ENCODE measurements around the gene DOCK2.

DOCK2 gene

DNA sequence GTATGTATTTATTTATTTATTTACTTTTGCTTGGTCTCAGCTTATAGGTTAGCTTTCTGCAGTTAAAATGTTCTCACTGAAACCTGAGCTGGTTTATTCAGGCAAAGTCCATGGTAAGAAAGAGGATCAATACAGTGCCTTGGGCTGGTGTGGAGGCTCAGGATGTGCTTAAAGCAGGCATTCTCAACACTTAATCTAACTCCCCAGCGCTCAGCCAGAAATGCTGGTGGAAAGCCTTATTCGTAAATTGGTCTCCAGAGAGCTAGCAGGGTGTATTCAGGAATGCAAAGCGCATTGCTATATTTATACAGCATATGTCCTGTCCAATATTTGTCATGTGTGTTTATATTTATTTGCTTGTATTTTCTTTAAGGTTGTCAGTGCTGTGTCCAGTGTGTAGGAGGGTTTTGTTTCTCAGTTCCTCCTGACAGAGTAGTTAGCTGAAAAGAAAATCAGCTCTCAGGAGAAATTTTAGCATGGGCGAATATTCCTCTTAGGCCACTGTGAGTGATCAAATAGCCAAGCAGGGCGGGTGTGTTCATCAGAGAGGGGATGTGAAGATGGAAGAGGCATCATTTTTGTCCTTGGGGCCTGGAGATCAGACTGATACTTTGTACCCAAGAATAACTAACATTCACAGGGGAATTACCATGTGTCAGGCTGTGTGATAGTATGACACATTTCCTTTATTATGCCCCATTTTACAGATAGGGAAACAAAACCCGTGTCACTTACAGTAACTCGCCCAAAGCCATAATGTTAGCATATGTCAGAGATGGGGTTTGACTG, 65.8 kb downstream of the DOCK2 start:
- Histone ChIP-seq H3K27me3 (ENCODE audit: control insufficient read depth in 1 of 2, insufficient read depth in 2 of 2, low read length in 2 of 2) (no peaks in the 10 kb centered on the region), H3K27ac (ENCODE audit: low read length) (no peak overlapping the region), H3K4me3 (ENCODE audit: low read length in 2 of 2) (no peak overlapping the region), H3K4me1 (ENCODE audit: control insufficient read depth, insufficient read depth, low read length) (no peaks in the 10 kb centered on the region), H3K9me3 (ENCODE audit: control insufficient read depth in 2 of 2, low read length in 2 of 2) (no peaks in the 10 kb centered on the region), H3K36me3 (ENCODE audit: control insufficient read depth in 2 of 2, insufficient read depth in 2 of 2, low read length in 2 of 2) (no peaks in the 10 kb centered on the region), H3K9ac (ENCODE audit: low read length in 2 of 2) (no peak overlapping the region)

DNA sequence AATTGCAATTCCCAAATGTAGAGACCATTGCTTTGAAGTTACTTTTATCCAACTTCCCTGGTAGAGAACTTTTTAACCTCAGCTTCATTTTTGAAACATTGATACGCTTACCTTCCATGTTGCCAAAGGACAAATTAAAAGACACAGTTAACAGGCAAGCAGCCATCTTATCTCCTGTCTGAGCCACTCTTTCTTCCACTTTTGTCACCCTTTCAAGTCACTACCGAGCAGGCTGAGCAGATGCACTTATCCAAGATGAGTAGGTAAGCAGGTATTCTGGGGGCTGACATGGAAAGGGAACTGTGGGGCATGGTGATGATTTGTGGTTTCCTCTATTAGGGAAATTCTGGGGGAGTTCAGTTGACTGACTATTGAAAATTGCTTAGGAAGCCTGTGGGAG, 66.7 kb downstream of the DOCK2 start:
- Histone ChIP-seq H3K9ac (ENCODE audit: low read length in 2 of 2) (no peak overlapping the region), H3K4me3 (ENCODE audit: low read length in 2 of 2) (no peak overlapping the region), H3K4me1 (ENCODE audit: control insufficient read depth, insufficient read depth, low read length) (no peaks in the 10 kb centered on the region), H3K27me3 (ENCODE audit: control insufficient read depth in 1 of 2, insufficient read depth in 2 of 2, low read length in 2 of 2) (no peaks in the 10 kb centered on the region), H3K9me3 (ENCODE audit: control insufficient read depth in 2 of 2, low read length in 2 of 2) (no peaks in the 10 kb centered on the region), H3K36me3 (ENCODE audit: control insufficient read depth in 2 of 2, insufficient read depth in 2 of 2, low read length in 2 of 2) (no peaks in the 10 kb centered on the region), H3K27ac (ENCODE audit: low read length) (no peak overlapping the region)

DNA sequence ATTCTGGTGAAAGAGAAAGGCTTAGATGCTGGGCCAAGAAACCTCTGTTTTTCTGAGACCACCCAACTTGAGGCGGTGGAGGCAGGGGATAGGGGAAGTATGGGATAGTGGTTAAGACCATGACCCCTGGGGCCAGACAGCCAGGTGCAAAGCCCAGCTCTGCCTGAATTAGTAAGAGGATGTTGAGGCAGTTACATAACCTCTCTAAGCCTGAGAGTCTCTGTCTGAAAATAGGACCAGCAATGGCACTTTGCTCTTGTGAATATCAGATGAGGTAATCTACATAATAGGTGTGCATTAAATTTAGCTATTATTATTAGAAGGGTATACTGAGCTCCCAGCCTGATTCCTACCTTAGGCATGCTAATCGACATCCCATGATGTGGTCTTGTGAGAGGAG, 68.2 kb downstream of the DOCK2 start:
- Histone ChIP-seq H3K27me3 (ENCODE audit: control insufficient read depth in 1 of 2, insufficient read depth in 2 of 2, low read length in 2 of 2) (no peaks in the 10 kb centered on the region), H3K4me3 (ENCODE audit: low read length in 2 of 2) (no peak overlapping the region), H3K27ac (ENCODE audit: low read length) (no peak overlapping the region), H3K36me3 (ENCODE audit: control insufficient read depth in 2 of 2, insufficient read depth in 2 of 2, low read length in 2 of 2) (no peaks in the 10 kb centered on the region), H3K9me3 (ENCODE audit: control insufficient read depth in 2 of 2, low read length in 2 of 2) (no peaks in the 10 kb centered on the region), H3K4me1 (ENCODE audit: control insufficient read depth, insufficient read depth, low read length) (no peaks in the 10 kb centered on the region), H3K9ac (ENCODE audit: low read length in 2 of 2) (no peak overlapping the region)

DNA sequence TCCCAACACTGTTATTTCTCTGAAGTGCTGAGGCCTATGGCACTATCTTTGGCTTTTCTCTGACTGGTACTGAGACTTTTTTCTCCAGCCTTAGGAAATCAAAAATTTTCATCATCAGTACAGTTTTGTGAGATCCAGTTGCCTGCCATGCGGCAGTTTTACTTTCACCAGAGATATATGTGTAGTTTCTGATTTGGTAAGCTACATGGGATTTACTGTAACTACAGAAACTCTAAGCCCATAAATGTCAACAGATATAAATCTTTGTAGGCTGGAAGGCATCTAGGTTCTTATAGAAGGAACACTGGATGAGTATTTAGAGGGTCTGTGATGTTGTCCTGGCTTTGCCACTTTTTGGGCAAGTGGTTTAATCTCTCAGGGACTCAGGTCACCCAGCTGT, 69.0 kb downstream of the DOCK2 start:
- no peaks in the 10 kb centered on the region for H3K4me1 ChIP-seq (ENCODE audit: control insufficient read depth, insufficient read depth, low read length)
- H3K27ac ChIP-seq (ENCODE audit: low read length), result no peak overlapping the region
- H3K27me3 ChIP-seq (ENCODE audit: control insufficient read depth in 1 of 2, insufficient read depth in 2 of 2, low read length in 2 of 2), result no peaks in the 10 kb centered on the region
- H3K36me3 ChIP-seq (ENCODE audit: control insufficient read depth in 2 of 2, insufficient read depth in 2 of 2, low read length in 2 of 2), result no peaks in the 10 kb centered on the region
- peaks cover 0 to 4% of the 10 kb centered on the region in 2 donors for H3K9me3 ChIP-seq (ENCODE audit: control insufficient read depth in 2 of 2, low read length in 2 of 2)
- no peak overlapping the region for H3K4me3 ChIP-seq (ENCODE audit: low read length in 2 of 2)
- no peak overlapping the region for H3K9ac ChIP-seq (ENCODE audit: low read length in 2 of 2)

DNA sequence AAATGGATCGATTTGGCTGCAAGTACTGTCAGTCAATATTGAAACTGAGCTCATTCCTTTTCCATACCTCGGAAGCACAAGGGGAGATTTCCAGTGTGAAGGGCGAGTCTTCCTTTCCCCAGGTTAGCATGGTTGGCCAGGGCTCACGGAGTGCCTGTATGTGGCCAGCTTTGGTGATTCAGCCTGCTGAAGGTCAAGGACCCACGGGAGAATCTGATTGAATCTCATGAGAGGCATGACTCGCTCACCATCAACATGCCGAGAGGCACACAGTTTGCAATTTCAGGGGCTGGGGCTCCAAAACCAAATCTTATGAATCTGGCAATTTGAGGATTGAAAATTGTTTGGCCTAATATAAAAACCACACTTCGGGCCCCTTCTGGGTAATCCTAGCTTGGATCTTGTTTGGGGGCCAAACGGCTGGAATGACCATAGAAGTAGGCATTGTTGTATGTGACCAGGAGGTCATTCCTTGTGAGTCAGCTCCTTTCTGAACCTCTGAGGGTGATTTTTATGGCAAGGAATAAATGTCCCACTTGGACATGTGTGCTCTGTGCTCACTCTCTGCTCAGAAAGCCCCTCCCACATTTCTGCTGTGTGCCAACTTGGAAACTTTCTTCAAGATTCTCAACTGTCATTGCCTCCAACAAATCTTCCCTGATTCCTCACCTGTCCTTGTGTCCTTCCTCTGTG, 69.8 kb downstream of the DOCK2 start:
- no peaks in the 10 kb centered on the region for H3K27me3 ChIP-seq (ENCODE audit: control insufficient read depth in 1 of 2, insufficient read depth in 2 of 2, low read length in 2 of 2)
- no peaks in the 10 kb centered on the region for H3K36me3 ChIP-seq (ENCODE audit: control insufficient read depth in 2 of 2, insufficient read depth in 2 of 2, low read length in 2 of 2)
- H3K27ac ChIP-seq (ENCODE audit: low read length), result no peak overlapping the region
- H3K4me1 ChIP-seq (ENCODE audit: control insufficient read depth, insufficient read depth, low read length), result no peaks in the 10 kb centered on the region
- H3K4me3 ChIP-seq (ENCODE audit: low read length in 2 of 2), result no peak overlapping the region
- H3K9me3 ChIP-seq (ENCODE audit: control insufficient read depth in 2 of 2, low read length in 2 of 2), result peaks cover 0 to 4% of the 10 kb centered on the region in 2 donors
- H3K9ac ChIP-seq (ENCODE audit: low read length in 2 of 2), result no peak overlapping the region

DNA sequence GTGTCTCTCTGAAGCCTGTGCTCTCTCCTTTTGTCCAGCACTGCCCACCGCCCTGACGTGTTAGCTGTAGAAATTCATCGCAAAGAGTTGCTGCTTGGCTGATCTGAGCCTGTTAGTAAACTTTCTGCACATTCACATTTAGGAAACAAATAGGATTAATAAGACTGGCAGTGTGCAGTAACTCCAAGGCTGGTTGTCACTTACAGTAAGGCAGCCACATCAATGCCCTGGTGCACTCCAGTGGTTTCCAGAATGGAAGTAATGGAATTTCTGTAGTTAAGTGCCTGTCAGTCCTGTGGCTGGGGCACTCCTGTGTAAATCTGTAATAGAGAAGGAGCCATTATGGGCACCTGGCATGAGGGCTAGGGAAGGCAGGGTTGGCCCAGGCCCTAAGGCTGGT, 70.6 kb downstream of the DOCK2 start:
- Histone ChIP-seq H3K36me3 (ENCODE audit: control insufficient read depth in 2 of 2, insufficient read depth in 2 of 2, low read length in 2 of 2) (no peaks in the 10 kb centered on the region), H3K4me1 (ENCODE audit: control insufficient read depth, insufficient read depth, low read length) (no peaks in the 10 kb centered on the region), H3K27ac (ENCODE audit: low read length) (no peak overlapping the region), H3K9me3 (ENCODE audit: control insufficient read depth in 2 of 2, low read length in 2 of 2) (peaks cover 0 to 4% of the 10 kb centered on the region in 2 donors), H3K4me3 (ENCODE audit: low read length in 2 of 2) (no peak overlapping the region), H3K9ac (ENCODE audit: low read length in 2 of 2) (no peak overlapping the region), H3K27me3 (ENCODE audit: control insufficient read depth in 1 of 2, insufficient read depth in 2 of 2, low read length in 2 of 2) (no peaks in the 10 kb centered on the region)

DNA sequence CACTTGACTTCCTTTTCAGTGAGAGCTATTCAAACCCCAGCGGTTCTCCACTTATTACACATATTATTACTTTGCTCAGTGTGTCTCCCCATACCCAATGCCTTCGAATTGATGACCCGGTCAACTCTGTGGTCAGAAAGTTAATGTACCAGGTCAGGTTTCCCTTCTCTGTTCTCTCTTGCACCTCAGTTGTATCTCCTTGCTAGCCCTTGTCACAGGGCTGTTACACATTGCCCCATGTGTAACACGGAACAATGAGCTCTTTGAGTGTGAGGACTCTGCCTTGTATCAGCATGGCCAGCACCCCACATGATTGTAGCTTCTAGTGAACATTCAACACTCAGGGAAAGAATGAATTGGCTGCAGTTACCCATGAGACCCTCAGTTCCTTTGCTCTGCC, 73.6 kb downstream of the DOCK2 start:
- Histone ChIP-seq H3K4me3 (ENCODE audit: low read length in 2 of 2) (no peak overlapping the region), H3K27ac (ENCODE audit: low read length) (no peak overlapping the region), H3K36me3 (ENCODE audit: control insufficient read depth in 2 of 2, insufficient read depth in 2 of 2, low read length in 2 of 2) (no peaks in the 10 kb centered on the region)

DNA sequence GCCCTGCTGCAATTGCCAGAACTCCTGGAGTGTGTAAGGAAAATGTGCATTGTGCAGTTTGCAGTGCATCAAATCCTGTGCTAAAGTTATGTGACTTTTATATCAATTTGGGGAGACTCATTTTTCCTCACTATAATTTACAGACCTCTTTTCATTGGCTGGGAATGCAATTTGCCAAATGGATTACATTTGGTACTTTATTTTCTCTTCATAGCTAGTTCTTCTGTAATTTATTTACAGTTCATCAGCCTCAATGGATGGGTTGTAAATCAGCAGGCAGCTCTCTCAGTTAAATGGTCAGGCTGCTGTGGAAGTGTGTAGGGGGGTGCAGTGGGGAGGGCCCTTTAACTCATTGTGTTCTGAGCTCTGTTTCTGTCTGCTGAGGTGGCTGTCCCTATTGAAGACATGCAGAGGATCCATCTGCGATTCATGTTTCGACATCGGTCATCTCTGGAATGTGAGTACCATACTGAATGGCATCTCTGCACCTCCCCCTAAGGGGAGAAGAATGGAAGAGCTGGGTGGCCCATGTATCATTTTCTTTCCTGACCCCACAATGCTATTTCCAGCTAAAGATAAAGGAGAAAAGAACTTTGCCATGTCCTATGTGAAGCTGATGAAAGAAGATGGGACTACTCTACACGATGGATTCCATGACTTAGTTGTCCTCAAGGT, 74.6 kb downstream of the DOCK2 start:
- H3K9ac ChIP-seq (ENCODE audit: low read length in 2 of 2), result no peak overlapping the region
- H3K4me3 ChIP-seq (ENCODE audit: low read length in 2 of 2), result no peak overlapping the region
- no peaks in the 10 kb centered on the region for H3K27me3 ChIP-seq (ENCODE audit: control insufficient read depth in 1 of 2, insufficient read depth in 2 of 2, low read length in 2 of 2)
- no peaks in the 10 kb centered on the region for H3K36me3 ChIP-seq (ENCODE audit: control insufficient read depth in 2 of 2, insufficient read depth in 2 of 2, low read length in 2 of 2)
- H3K4me1 ChIP-seq (ENCODE audit: control insufficient read depth, insufficient read depth, low read length), result no peaks in the 10 kb centered on the region
- H3K9me3 ChIP-seq (ENCODE audit: control insufficient read depth in 2 of 2, low read length in 2 of 2), result peaks cover 2 to 4% of the 10 kb centered on the region in 2 donors
- no peak overlapping the region for H3K27ac ChIP-seq (ENCODE audit: low read length)

More for the DNA sequence above, 73.6 kb downstream of the DOCK2 start:
- Histone ChIP-seq H3K4me1 (ENCODE audit: control insufficient read depth, insufficient read depth, low read length) (no peaks in the 10 kb centered on the region), H3K27me3 (ENCODE audit: control insufficient read depth in 1 of 2, insufficient read depth in 2 of 2, low read length in 2 of 2) (no peaks in the 10 kb centered on the region), H3K9ac (ENCODE audit: low read length in 2 of 2) (no peak overlapping the region), H3K9me3 (ENCODE audit: control insufficient read depth in 2 of 2, low read length in 2 of 2) (peaks cover 2 to 4% of the 10 kb centered on the region in 2 donors)

DNA sequence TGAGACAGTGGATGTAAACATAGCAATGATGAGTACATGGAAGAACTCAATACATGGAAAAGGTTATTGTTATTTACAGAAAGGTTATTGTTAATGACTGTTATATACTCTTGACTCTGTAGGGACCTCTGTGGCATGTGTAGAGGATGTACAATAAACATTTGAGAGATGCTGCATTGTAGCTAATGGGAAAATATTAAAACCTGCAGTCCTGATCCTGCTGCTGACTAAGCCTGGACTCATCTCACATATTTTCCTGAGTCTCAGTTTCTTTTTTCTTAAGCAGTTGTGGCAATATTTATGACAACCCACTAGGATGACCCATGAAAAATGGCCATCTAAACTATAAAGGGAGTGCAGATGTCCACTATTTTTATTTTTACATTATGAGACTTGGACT, 75.4 kb downstream of the DOCK2 start:
- Histone ChIP-seq H3K9me3 (ENCODE audit: control insufficient read depth in 2 of 2, low read length in 2 of 2) (peaks cover 2 to 4% of the 10 kb centered on the region in 2 donors), H3K4me1 (ENCODE audit: control insufficient read depth, insufficient read depth, low read length) (no peaks in the 10 kb centered on the region), H3K27ac (ENCODE audit: low read length) (no peak overlapping the region), H3K4me3 (ENCODE audit: low read length in 2 of 2) (no peak overlapping the region), H3K36me3 (ENCODE audit: control insufficient read depth in 2 of 2, insufficient read depth in 2 of 2, low read length in 2 of 2) (no peaks in the 10 kb centered on the region), H3K9ac (ENCODE audit: low read length in 2 of 2) (no peak overlapping the region), H3K27me3 (ENCODE audit: control insufficient read depth in 1 of 2, insufficient read depth in 2 of 2, low read length in 2 of 2) (no peaks in the 10 kb centered on the region)

DNA sequence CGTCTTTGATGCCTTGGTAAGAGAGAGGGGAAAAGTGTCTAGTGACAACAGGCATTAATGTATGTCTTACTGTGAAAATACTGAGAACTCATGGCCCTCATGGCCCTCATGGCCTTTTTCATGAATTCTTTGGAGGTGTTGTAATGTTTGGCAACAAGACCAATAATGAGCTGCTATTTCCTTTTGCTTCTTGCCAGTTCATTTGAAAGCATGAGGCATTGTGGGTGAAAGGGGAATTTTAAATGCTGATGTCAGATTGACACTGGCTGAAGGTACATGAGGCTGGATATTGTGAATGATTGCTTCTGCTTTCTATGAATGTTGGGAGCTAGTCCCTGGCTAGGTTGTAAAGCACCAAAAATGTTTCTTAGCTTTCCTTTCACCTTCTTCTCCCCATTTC, 79.2 kb downstream of the DOCK2 start:
- Histone ChIP-seq H3K27ac (ENCODE audit: low read length) (no peak overlapping the region), H3K9me3 (ENCODE audit: control insufficient read depth in 2 of 2, low read length in 2 of 2) (peaks cover 0 to 2% of the 10 kb centered on the region in 2 donors), H3K4me1 (ENCODE audit: control insufficient read depth, insufficient read depth, low read length) (no peaks in the 10 kb centered on the region), H3K9ac (ENCODE audit: low read length in 2 of 2) (no peak overlapping the region), H3K4me3 (ENCODE audit: low read length in 2 of 2) (no peak overlapping the region), H3K36me3 (ENCODE audit: control insufficient read depth in 2 of 2, insufficient read depth in 2 of 2, low read length in 2 of 2) (no peaks in the 10 kb centered on the region), H3K27me3 (ENCODE audit: control insufficient read depth in 1 of 2, insufficient read depth in 2 of 2, low read length in 2 of 2) (no peaks in the 10 kb centered on the region)

All from stomach smooth muscle (tissue), 2 donors.